HEK293 (cell line): ENCODE measurements around the gene SLFN12L.

ENCODE experiments used
- CTCF ChIP-seq: fragments of 450-650 bp; formaldehyde crosslinking; IDR thresholded peaks from 2 replicates; pipeline ENCODE4 v1.5.1; 2016; ENCODE audit warnings: missing biosample characterization, missing genetic modification characterization
- GLI4 ChIP-seq: fragments of 450-650 bp; formaldehyde crosslinking; IDR thresholded peaks from 2 replicates; pipeline ENCODE4 v1.5.1; 2016; ENCODE audit warnings: missing biosample characterization, missing genetic modification characterization
- KLF9 ChIP-seq: fragments of 450-650 bp; formaldehyde crosslinking; IDR thresholded peaks from 2 replicates; pipeline ENCODE4 v1.5.1; 2016; ENCODE audit warnings: missing biosample characterization, missing genetic modification characterization, low read depth
- ZBTB7A ChIP-seq: fragments of 450-650 bp; formaldehyde crosslinking; IDR thresholded peaks from 2 replicates; pipeline ENCODE4 v1.5.1; 2016; ENCODE audit warnings: low read depth, missing biosample characterization, missing genetic modification characterization
- ZNF274 ChIP-seq, 2 experiments: fragments of 200-500 bp in 1 of 2; fragments of 450-650 bp in 1 of 2; sonication (Bioruptor generic) in 1 of 2; formaldehyde crosslinking in 1 of 2; IDR thresholded peaks; 2 replicates each; pipeline versions ENCODE4 v1.5.1 to v1.6.1; 2014 to 2016; ENCODE audit warnings: borderline replicate concordance in 1 of 2, inconsistent platforms in 1 of 2, low read length in 1 of 2, missing biosample characterization in 1 of 2, missing genetic modification characterization in 1 of 2
- ZNF423 ChIP-seq: fragments of 450-650 bp; formaldehyde crosslinking; IDR thresholded peaks from 2 replicates; pipeline ENCODE4 v1.5.1; 2016; ENCODE audit warnings: missing biosample characterization, missing genetic modification characterization
- ZNF639 ChIP-seq: fragments of 450-650 bp; formaldehyde crosslinking; IDR thresholded peaks from 2 replicates; pipeline ENCODE4 v1.5.1; 2016; ENCODE audit warnings: missing biosample characterization, missing genetic modification characterization

GRCh38 chr17:35514564-35514963 lies 22.9 kb downstream of the SLFN12L start:
- no peak for TF ChIP-seq CTCF (tag by site-specific recombination)
- TF ChIP-seq KLF9 (tag by site-specific recombination): no peak
- TF ChIP-seq ZNF274 (IDR thresholded peaks at IDR 0.05; ENCODE audit: low read length): no peak
- TF ChIP-seq ZNF274 (tag by site-specific recombination; IDR thresholded peaks at IDR 0.05; ENCODE audit: borderline replicate concordance): no peak
- TF ChIP-seq ZNF423 (tag by site-specific recombination): no peak
- TF ChIP-seq ZNF639: no peak
- TF ChIP-seq ZBTB7A (tag by site-specific recombination): no peak
- no peak for TF ChIP-seq GLI4 (tag by site-specific recombination)
